Hematopoietic multipotent progenitor cell treated with erythropoietin and hydrocortisone succinate and interleukin-3 and kit ligand, for 17 days (in vitro differentiated cells): Measurements from ENCODE around the gene PAXX.

Source experiments
- DNase-seq: peaks from one replicate; pipeline ENCODE4 v3.0.0-alpha.2; 2015; ENCODE audit warnings: low spot score

The PAXX gene

GRCh38 chr9:136991993-136992818, at the start of gene PAXX:
TSS of gene PAXX (plus strand) at chr9:136992422. CDS start at chr9:136992444, 22 bp downstream.
- peak; percentile 77 for DNase-seq

GRCh38 chr9:136942881-136943230, 49.4 kb upstream of the PAXX start:
- DNase-seq: no peak

- DNase-seq: no peak
Measured at GRCh38 chr9:136943291-136944211, 48.7 kb upstream of the PAXX start.

- DNase-seq: no peak
Measured at GRCh38 chr9:136944212-136944518, 48.1 kb upstream of the PAXX start.

GRCh38 chr9:136944519-136945332, 47.5 kb upstream of the PAXX start, which contains the start of the genes C8G and FBXW5:
TSS of gene C8G (plus strand) at chr9:136945243. CDS start at chr9:136945321, 78 bp downstream.
TSS of gene FBXW5 (minus strand) at chr9:136944738. CDS start at chr9:136944083, 655 bp downstream.
- DNase-seq: peak; percentile 99

- no peak for DNase-seq
Measured at GRCh38 chr9:136945333-136946227, 46.6 kb upstream of the PAXX start.

GRCh38 chr9:136946228-136947027, 45.8 kb upstream of the PAXX start:
- DNase-seq: no peak

- no peak for DNase-seq
Measured at GRCh38 chr9:136947028-136947891, 45.0 kb upstream of the PAXX start.

GRCh38 chr9:136947955-136948510, 44.2 kb upstream of the PAXX start:
- DNase-seq: no peak

GRCh38 chr9:136949239-136949816, 42.9 kb upstream of the PAXX start:
- no peak for DNase-seq

- DNase-seq: peak; percentile 96
Measured at GRCh38 chr9:136949817-136950655, 42.2 kb upstream of the PAXX start.

GRCh38 chr9:136950656-136951276, 41.5 kb upstream of the PAXX start:
- DNase-seq: no peak

- no peak for DNase-seq
Measured at GRCh38 chr9:136951541-136952320, 40.5 kb upstream of the PAXX start, which contains the start of gene LCN12. TSS of gene LCN12 (plus strand) at chr9:136952273. CDS start at chr9:136952328, 55 bp downstream.

- DNase-seq: no peak
Measured at GRCh38 chr9:136952321-136952850, 39.8 kb upstream of the PAXX start.

GRCh38 chr9:136952876-136953770, 39.1 kb upstream of the PAXX start:
- no peak for DNase-seq
